Ovary (tissue), 3 donors: ENCODE data around the gene SEMA4C.

Experiments
- POLR2A ChIP-seq: fragments of 450-650 bp; IDR thresholded peaks from one replicate; pipeline ENCODE4 v1.6.1; 2017; ENCODE audit warnings: antibody characterized with exemption, mild to moderate bottlenecking, moderate library complexity
- TF ChIP-seq, protein P1 (sequence below), 3 donors: fragments of 450-650 bp in 2 of 3; fragments of 200-600 bp in 1 of 3; IDR thresholded peaks; one replicate each; pipeline versions ENCODE4 v1.5.1 to v1.8.0; 2016 to 2022; ENCODE audit warnings: antibody characterized with exemption in 3 of 3, mild to moderate bottlenecking in 1 of 3
- donor health status: DM: no; HTN: no; CAD: no.

DNA sequence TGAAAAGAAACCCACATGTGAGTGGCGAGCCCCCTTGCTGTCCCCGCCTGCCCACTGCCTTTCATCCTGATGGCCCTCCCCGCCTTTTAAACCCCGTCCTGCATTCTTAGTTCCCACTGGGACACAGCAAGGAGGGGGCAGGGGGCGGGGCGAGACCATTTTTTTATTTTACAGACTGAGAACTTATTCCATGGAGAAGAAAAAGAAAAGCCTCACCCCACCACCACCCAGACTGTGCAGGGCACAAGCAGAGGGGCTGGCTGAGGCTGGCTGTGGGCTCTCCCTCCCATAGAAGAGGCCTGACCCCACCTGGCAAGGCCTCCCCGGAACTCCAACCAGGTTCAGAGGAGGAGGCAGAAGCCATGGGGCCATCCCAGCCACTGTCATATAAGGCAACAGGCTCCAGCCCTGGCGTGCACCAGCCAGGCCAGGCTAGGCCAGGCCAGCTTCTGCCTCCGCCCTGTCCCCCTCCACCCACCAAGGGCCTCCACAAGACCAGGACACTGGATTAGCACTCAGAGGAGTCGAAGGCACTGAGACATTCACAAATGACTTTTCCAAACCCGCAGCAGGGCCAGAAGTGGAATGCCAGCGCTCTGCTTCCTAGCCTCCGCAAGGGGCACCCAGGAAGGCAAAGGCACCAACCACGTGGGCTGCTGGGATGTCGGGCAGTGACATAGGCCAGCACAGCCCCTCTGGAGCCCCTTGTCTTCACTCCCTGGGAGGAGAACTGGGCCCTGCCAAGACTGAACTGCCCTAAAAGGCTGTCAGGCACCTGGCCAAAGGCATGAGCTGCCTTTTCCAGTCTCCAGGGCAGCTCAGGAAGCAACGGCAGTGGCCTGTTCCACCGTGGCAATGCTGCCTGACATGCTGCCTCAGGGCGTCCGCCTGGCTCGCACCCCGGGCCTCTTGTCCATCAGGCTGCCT, 37.5 kb upstream of the SEMA4C start:
- TF ChIP-seq, protein P1, sequence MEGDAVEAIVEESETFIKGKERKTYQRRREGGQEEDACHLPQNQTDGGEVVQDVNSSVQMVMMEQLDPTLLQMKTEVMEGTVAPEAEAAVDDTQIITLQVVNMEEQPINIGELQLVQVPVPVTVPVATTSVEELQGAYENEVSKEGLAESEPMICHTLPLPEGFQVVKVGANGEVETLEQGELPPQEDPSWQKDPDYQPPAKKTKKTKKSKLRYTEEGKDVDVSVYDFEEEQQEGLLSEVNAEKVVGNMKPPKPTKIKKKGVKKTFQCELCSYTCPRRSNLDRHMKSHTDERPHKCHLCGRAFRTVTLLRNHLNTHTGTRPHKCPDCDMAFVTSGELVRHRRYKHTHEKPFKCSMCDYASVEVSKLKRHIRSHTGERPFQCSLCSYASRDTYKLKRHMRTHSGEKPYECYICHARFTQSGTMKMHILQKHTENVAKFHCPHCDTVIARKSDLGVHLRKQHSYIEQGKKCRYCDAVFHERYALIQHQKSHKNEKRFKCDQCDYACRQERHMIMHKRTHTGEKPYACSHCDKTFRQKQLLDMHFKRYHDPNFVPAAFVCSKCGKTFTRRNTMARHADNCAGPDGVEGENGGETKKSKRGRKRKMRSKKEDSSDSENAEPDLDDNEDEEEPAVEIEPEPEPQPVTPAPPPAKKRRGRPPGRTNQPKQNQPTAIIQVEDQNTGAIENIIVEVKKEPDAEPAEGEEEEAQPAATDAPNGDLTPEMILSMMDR (IDR thresholded peaks at IDR 0.05): no peak
- TF ChIP-seq POLR2A: peak; percentile 41
